BJ (cell line): ENCODE results near the gene RNU6-1. TPM values are rescaled to one million over a fixed set of nuclear protein-coding genes. Genes with fewer than 3 reads are reported as not detected.

Source experiments
- CTCF ChIA-PET: fragments of 350-600 bp; formaldehyde crosslinking; extraction: SDS; loops from one replicate; lab custom pipeline; 2021; ENCODE audit warnings: antibody characterized with exemption, inconsistent platforms; lab: Yijun Ruan, JAX
- POLR2A ChIA-PET: fragments of 300-600 bp; sonication (Branson Sonifier 250); formaldehyde crosslinking; extraction: SDS; loops from one replicate; lab custom pipeline; 2021; ENCODE audit warnings: antibody characterized with exemption; lab: Charles Lee
- DNase-seq: peaks from one replicate; pipeline ENCODE4 v3.0.0-alpha.2; 2011; ENCODE audit warnings: low read depth
- H3K27me3 ChIP-seq: 2 replicates; pipeline ENCODE4 v1.6.0; 2011; ENCODE audit warnings: low read length; ENCODE audit not compliant: control insufficient read depth, insufficient read depth
- H3K36me3 ChIP-seq: 2 replicates; pipeline ENCODE4 v1.5.1; 2011; ENCODE audit warnings: low read length; ENCODE audit not compliant: control insufficient read depth, insufficient read depth
- H3K4me3 ChIP-seq: 2 replicates; pipeline ENCODE4 v1.5.1; 2011; ENCODE audit warnings: low read depth, mild to moderate bottlenecking, control low read depth, low read length
- CTCF ChIP-seq: IDR thresholded peaks from 2 replicates; pipeline ENCODE4 v1.5.1; 2011; ENCODE audit warnings: low read depth, mild to moderate bottlenecking, control low read depth, inconsistent platforms, low read length, moderate library complexity; ENCODE audit not compliant: insufficient read depth
- polyA plus RNA-seq: library from polyadenylated mRNA; depleted of rRNA; stranded (reverse); fragments of >200 nt; gene quantifications from 2 replicates; pipeline ENCODE4 v1.2.3, GENCODE V29; 2011

The RNU6-1 gene
- polyA plus RNA-seq, 1 experiment = not detected

GRCh38 chr15:67838789-67839332 is 984 bp downstream of the RNU6-1 start:
- no peak for TF ChIP-seq CTCF
- CTCF ChIA-PET = interaction anchor here (0.6 to 4.6 kb wide), 2 partner anchors 284 to 381 kb away, joined by 3 to 54 read pairs; no protein-coding TSS in a partner anchor
- Histone ChIP-seq H3K36me3 (no peaks in the 10 kb centered on the region), H3K4me3 (no peak overlapping the region), H3K27me3 (peaks cover 28% of the 10 kb centered on the region)
- DNase-seq = no peak
- POLR2A ChIA-PET = interaction anchor here (0.7 kb wide), 1 partner anchor 372 kb away, joined by 3 read pairs; no protein-coding TSS in a partner anchor

DNA sequence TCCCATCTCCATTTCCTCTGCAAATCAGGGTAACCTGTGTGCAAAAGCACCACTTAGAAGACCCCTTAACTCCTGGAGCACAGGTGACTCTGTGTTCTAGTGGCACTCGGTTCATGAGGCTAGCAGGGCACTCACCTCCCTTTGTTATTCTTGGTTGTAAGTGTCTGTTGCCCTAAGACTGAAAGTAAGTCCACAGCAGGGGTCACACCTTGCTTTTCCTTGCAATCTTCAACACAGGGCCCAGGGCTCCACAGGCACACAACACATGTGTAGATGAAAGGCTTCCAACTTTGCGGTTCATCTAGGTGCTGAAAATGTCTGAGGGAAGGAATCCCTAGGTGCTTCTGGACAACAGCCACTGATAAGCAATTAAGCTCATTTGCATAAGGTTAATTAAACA is 2.9 kb downstream of the RNU6-1 start:
- POLR2A ChIA-PET = no interaction called here
- CTCF ChIA-PET = interaction anchor here (0.7 to 4.6 kb wide), 4 partner anchors 11 to 379 kb away, joined by 3 to 54 read pairs (median 6); no protein-coding TSS in a partner anchor
- TF ChIP-seq CTCF = no peak
- H3K27me3 ChIP-seq = peaks cover 44% of the 10 kb centered on the region
- H3K4me3 ChIP-seq = no peak overlapping the region
- DNase-seq = no peak
- H3K36me3 ChIP-seq = no peaks in the 10 kb centered on the region

- no peak overlapping the region for H3K4me3 ChIP-seq
- peak; percentile 76 for TF ChIP-seq CTCF
- CTCF ChIA-PET = interaction anchor here (0.7 to 4.6 kb wide), 12 partner anchors 10 to 466 kb away, joined by 3 to 54 read pairs (median 5); no protein-coding TSS in a partner anchor
- DNase-seq = no peak
- H3K27me3 ChIP-seq = peaks cover 46% of the 10 kb centered on the region
- POLR2A ChIA-PET = no interaction called here
- no peaks in the 10 kb centered on the region for H3K36me3 ChIP-seq
Observed at GRCh38 chr15:67836477-67836876, 3.4 kb downstream of the RNU6-1 start.

DNA sequence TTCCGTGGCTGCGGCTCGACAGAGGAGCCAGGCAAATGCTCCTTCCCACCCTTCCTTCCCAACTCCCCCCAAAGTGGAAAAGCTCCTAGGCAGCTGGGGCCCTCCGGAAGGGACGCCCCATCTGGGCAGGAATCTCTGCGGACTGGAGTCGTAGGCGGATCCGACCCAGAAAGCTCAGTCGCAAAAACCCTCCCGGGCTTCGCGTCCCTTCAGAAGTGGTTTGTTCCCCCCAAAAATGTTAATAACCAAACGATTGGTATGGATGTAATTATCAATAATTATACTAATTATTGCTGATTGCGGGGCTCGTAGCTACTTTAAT is 3.8 kb downstream of the RNU6-1 start:
- POLR2A ChIA-PET = no interaction called here
- no peak for DNase-seq
- CTCF ChIA-PET = interaction anchor here (0.7 to 4.6 kb wide), 13 partner anchors 10 to 465 kb away, joined by 3 to 54 read pairs (median 5); no protein-coding TSS in a partner anchor
- no peaks in the 10 kb centered on the region for H3K36me3 ChIP-seq
- H3K4me3 ChIP-seq = peak overlapping the region; percentile 19
- peaks cover 50% of the 10 kb centered on the region for H3K27me3 ChIP-seq
- TF ChIP-seq CTCF = no peak

- Histone ChIP-seq H3K4me3 (peak overlapping the region; percentile 19), H3K36me3 (no peaks in the 10 kb centered on the region), H3K27me3 (peaks cover 54% of the 10 kb centered on the region)
- TF ChIP-seq CTCF = no peak
- no peak for DNase-seq
- CTCF ChIA-PET = interaction anchor here (0.6 to 4.6 kb wide), 15 partner anchors 9 to 1240 kb away, joined by 3 to 54 read pairs (median 4); no protein-coding TSS in a partner anchor
- POLR2A ChIA-PET = no interaction called here
Observed at GRCh38 chr15:67835297-67836133, 4.3 kb downstream of the RNU6-1 start.
